Activated CD8-positive, alpha-beta T cell treated with anti-CD3 and anti-CD28 coated beads, Interleukin-2, amount 10 ng/mL, durations not matched to agents 7 days and 5 days (primary cell): ENCODE data around the gene RALY. TPM values are rescaled to one million over a fixed set of nuclear protein-coding genes. Genes with fewer than 3 reads are reported as not detected.

ENCODE experiments used
- ATAC-seq: fragments of 150-1000 bp; cut with Tn5 transposase; one replicate; pipeline ENCODE4 v1.10.0; 2021; ENCODE audit warnings: moderate library complexity
- CTCF ChIA-PET: fragments of 350-600 bp; sonication (Branson Sonifier 250); formaldehyde crosslinking; loops from one replicate; lab custom pipeline; 2021; ENCODE audit warnings: antibody characterized with exemption; lab: Charles Lee
- POLR2A ChIA-PET: fragments of 350-600 bp; sonication (Branson Sonifier 250); formaldehyde crosslinking; loops from one replicate; lab custom pipeline; 2021; ENCODE audit warnings: antibody characterized with exemption; lab: Charles Lee
- DNase-seq: peaks from one replicate; pipeline ENCODE4 v3.0.0-alpha.2; 2020
- H3K27ac Mint-ChIP-seq: one replicate; pipeline ENCODE4 v1.8.0; 2021; ENCODE audit warnings: mild to moderate bottlenecking, mixed read lengths
- H3K27me3 Mint-ChIP-seq: one replicate; pipeline ENCODE4 v1.8.0; 2021; ENCODE audit warnings: low read depth, mixed read lengths
- H3K36me3 Mint-ChIP-seq: one replicate; pipeline ENCODE4 v1.8.0; 2021; ENCODE audit warnings: low read depth, mixed read lengths
- H3K4me1 Mint-ChIP-seq: one replicate; pipeline ENCODE4 v1.8.0; 2021; ENCODE audit warnings: low read depth, mixed read lengths
- H3K4me3 Mint-ChIP-seq: one replicate; pipeline ENCODE4 v1.8.0; 2021; ENCODE audit warnings: mild to moderate bottlenecking, mixed read lengths
- H3K9me3 Mint-ChIP-seq: one replicate; pipeline ENCODE4 v1.8.0; 2022; ENCODE audit warnings: mixed read lengths; ENCODE audit not compliant: insufficient read depth
- total RNA-seq, 2 experiments: library from RNA; stranded (reverse); gene quantifications; one replicate each; pipeline ENCODE4 v1.2.3, GENCODE V29; 2021

RALY gene
- total RNA-seq, 2 experiments from 2014 or later, result 232 to 233 TPM

GRCh38 chr20:34098570-34098969 lies 104.9 kb downstream of the RALY start:
- DNase-seq (no peak), ATAC-seq (no peak)
- Mint-ChIP-seq H3K4me3 (no peak overlapping the region), H3K9me3 (no peaks in the 10 kb centered on the region), H3K27me3 (no peaks in the 10 kb centered on the region), H3K4me1 (peaks cover 14% of the 10 kb centered on the region), H3K27ac (no peak overlapping the region), H3K36me3 (peaks cover 78% of the 10 kb centered on the region)
- POLR2A ChIA-PET, result no interaction called here
- CTCF ChIA-PET, result no interaction called here

GRCh38 chr20:34099675-34100074 lies 106.0 kb downstream of the RALY start:
- Mint-ChIP-seq H3K36me3 (peaks cover 80% of the 10 kb centered on the region), H3K4me1 (peaks cover 19% of the 10 kb centered on the region), H3K4me3 (no peak overlapping the region), H3K27me3 (no peaks in the 10 kb centered on the region), H3K27ac (no peak overlapping the region), H3K9me3 (no peaks in the 10 kb centered on the region)
- POLR2A ChIA-PET, result interaction anchor here (1.1 to 4.8 kb wide), 2 partner anchors 13 kb away, joined by 3 to 33 read pairs; partner anchors contain the start of gene EIF2S2
- CTCF ChIA-PET, result interaction anchor here (0.8 kb wide), 1 partner anchor 8 kb away, joined by 3 read pairs; no protein-coding TSS in a partner anchor
- DNase-seq (no peak), ATAC-seq (no peak)

- H3K27me3 Mint-ChIP-seq, result no peaks in the 10 kb centered on the region
- DNase-seq (no peak), ATAC-seq (no peak)
- H3K4me1 Mint-ChIP-seq, result peaks cover 26% of the 10 kb centered on the region
- H3K9me3 Mint-ChIP-seq, result no peaks in the 10 kb centered on the region
- H3K4me3 Mint-ChIP-seq, result no peak overlapping the region
- H3K36me3 Mint-ChIP-seq, result peaks cover 84% of the 10 kb centered on the region
- CTCF ChIA-PET, result interaction anchor here (0.8 kb wide), 1 partner anchor 8 kb away, joined by 3 read pairs; no protein-coding TSS in a partner anchor
- H3K27ac Mint-ChIP-seq, result no peak overlapping the region
- POLR2A ChIA-PET, result interaction anchor here (1.2 to 4.8 kb wide), 2 partner anchors 8 to 12 kb away, joined by 3 to 33 read pairs; partner anchors contain the start of gene EIF2S2
These were observed 106.9 kb downstream of the RALY start for GRCh38 chr20:34100576-34100975.

GRCh38 chr20:34102342-34102741 lies 108.6 kb downstream of the RALY start:
- Mint-ChIP-seq H3K36me3 (peaks cover 79% of the 10 kb centered on the region), H3K27me3 (no peaks in the 10 kb centered on the region), H3K9me3 (no peaks in the 10 kb centered on the region), H3K27ac (peak overlapping the region; percentile 58), H3K4me3 (no peak overlapping the region), H3K4me1 (peaks cover 43% of the 10 kb centered on the region)
- ATAC-seq (no peak), DNase-seq (no peak)
- CTCF ChIA-PET, result interaction anchor here (0.7 to 1.5 kb wide), 5 partner anchors 10 to 239 kb away, joined by 3 to 5 read pairs (median 3); partner anchors contain the start of gene EIF2S2
- POLR2A ChIA-PET, result interaction anchor here (0.8 to 4.8 kb wide), 3 partner anchors 10 to 622 kb away, joined by 3 to 33 read pairs (median 4); partner anchors contain the start of gene EIF2S2

DNA sequence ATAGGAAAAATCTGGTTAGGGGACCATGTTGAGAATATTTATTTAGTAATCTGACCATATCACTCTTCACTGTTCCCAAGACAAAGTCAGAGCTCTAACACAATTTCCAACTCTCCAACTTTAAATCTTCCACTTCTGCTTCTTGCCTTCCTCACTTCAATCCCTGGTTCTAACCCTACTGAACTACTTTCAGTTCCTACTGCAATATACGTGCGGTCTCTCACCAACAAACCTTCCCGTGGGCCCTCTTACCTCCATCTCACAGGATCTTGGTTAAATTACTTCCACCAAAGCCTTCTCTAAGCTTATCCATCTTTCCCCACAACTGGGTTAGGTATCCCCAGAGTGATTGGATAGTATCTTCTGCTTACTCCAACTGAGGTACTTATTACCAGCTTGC lies 110.3 kb downstream of the RALY start:
- DNase-seq (no peak), ATAC-seq (no peak)
- Mint-ChIP-seq H3K27me3 (no peaks in the 10 kb centered on the region), H3K4me1 (peaks cover 60% of the 10 kb centered on the region), H3K4me3 (no peak overlapping the region), H3K27ac (peak overlapping the region; percentile 7), H3K9me3 (no peaks in the 10 kb centered on the region), H3K36me3 (peaks cover 83% of the 10 kb centered on the region)
- ChIA-PET CTCF (no interaction called here), POLR2A (interaction anchor here (0.6 to 0.8 kb wide), 2 partner anchors 9 to 1312 kb away, joined by 3 to 4 read pairs; no protein-coding TSS in a partner anchor)

GRCh38 chr20:34105978-34106675 lies 112.4 kb downstream of the RALY start:
- peaks cover 74% of the 10 kb centered on the region for H3K4me1 Mint-ChIP-seq
- H3K27me3 Mint-ChIP-seq, result no peaks in the 10 kb centered on the region
- POLR2A ChIA-PET, result no interaction called here
- ATAC-seq (no peak), DNase-seq (no peak)
- peaks cover 88% of the 10 kb centered on the region for H3K36me3 Mint-ChIP-seq
- peak overlapping the region; percentile 1 for H3K4me3 Mint-ChIP-seq
- H3K27ac Mint-ChIP-seq, result peak overlapping the region; percentile 54
- H3K9me3 Mint-ChIP-seq, result no peaks in the 10 kb centered on the region
- CTCF ChIA-PET, result interaction anchor here (0.6 kb wide), 1 partner anchor 223 kb away, joined by 3 read pairs; no protein-coding TSS in a partner anchor

DNA sequence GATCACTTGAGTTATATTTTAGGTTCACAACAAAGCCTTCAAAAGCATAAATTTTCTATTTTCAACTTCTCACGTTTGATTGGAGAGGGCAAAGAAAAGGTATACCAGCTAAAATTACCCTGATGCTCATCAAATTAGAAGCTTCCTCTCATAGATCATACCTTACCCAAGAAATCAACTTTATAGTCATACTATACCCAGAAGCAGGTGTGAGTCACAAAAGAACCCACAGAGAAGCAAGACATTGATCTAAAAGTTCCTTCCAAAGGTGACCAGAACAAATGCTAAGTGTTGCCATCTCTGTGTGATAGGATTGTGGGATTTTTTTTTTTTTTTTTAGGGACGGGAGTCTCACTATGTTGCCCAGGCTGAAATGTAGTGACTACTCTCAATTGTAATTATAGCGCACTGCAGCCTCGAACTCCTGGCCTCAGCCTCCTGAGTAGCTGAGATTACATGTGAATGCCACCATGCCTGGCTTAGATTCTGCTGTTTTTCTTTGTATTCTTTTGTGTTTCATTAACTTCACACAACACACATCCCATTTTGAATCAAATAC lies 115.0 kb downstream of the RALY start:
- Mint-ChIP-seq H3K27ac (peak overlapping the region; percentile 45), H3K4me1 (peaks cover 65% of the 10 kb centered on the region), H3K9me3 (no peaks in the 10 kb centered on the region), H3K4me3 (peak overlapping the region; percentile 53), H3K36me3 (peaks cover 70% of the 10 kb centered on the region), H3K27me3 (no peaks in the 10 kb centered on the region)
- ATAC-seq, result no peak
- POLR2A ChIA-PET, result interaction anchor here (0.5 to 1.0 kb wide), 6 partner anchors 8 to 790 kb away, joined by 3 to 4 read pairs (median 4); partner anchors contain the start of genes CDK5RAP1 and RALY
- CTCF ChIA-PET, result interaction anchor here (0.8 to 2.2 kb wide), 4 partner anchors 9 to 40 kb away, joined by 3 to 9 read pairs (median 8); no protein-coding TSS in a partner anchor
- no peak for DNase-seq

GRCh38 chr20:34109442-34109841 lies 115.7 kb downstream of the RALY start:
- peak overlapping the region; percentile 43 for H3K4me3 Mint-ChIP-seq
- no peak for ATAC-seq
- ChIA-PET CTCF (interaction anchor here (1.9 to 2.2 kb wide), 2 partner anchors 16 to 40 kb away, joined by 9 read pairs; no protein-coding TSS in a partner anchor), POLR2A (interaction anchor here (0.5 to 0.7 kb wide), 3 partner anchors 19 to 791 kb away, joined by 3 to 4 read pairs (median 3); no protein-coding TSS in a partner anchor)
- H3K4me1 Mint-ChIP-seq, result peaks cover 61% of the 10 kb centered on the region
- no peaks in the 10 kb centered on the region for H3K27me3 Mint-ChIP-seq
- H3K36me3 Mint-ChIP-seq, result peaks cover 63% of the 10 kb centered on the region
- no peak for DNase-seq
- H3K27ac Mint-ChIP-seq, result no peak overlapping the region
- H3K9me3 Mint-ChIP-seq, result no peaks in the 10 kb centered on the region

- H3K9me3 Mint-ChIP-seq, result no peaks in the 10 kb centered on the region
- peak overlapping the region; percentile 99 for H3K27ac Mint-ChIP-seq
- H3K36me3 Mint-ChIP-seq, result peaks cover 56% of the 10 kb centered on the region
- peak overlapping the region; percentile 88 for H3K4me3 Mint-ChIP-seq
- H3K27me3 Mint-ChIP-seq, result no peaks in the 10 kb centered on the region
- peaks cover 57% of the 10 kb centered on the region for H3K4me1 Mint-ChIP-seq
- ATAC-seq (no peak), DNase-seq (no peak)
- ChIA-PET CTCF (no interaction called here), POLR2A (interaction anchor here (0.5 to 0.7 kb wide), 2 partner anchors 20 to 143 kb away, joined by 3 read pairs; no protein-coding TSS in a partner anchor)
These were observed 116.5 kb downstream of the RALY start for GRCh38 chr20:34110025-34110744.

DNA sequence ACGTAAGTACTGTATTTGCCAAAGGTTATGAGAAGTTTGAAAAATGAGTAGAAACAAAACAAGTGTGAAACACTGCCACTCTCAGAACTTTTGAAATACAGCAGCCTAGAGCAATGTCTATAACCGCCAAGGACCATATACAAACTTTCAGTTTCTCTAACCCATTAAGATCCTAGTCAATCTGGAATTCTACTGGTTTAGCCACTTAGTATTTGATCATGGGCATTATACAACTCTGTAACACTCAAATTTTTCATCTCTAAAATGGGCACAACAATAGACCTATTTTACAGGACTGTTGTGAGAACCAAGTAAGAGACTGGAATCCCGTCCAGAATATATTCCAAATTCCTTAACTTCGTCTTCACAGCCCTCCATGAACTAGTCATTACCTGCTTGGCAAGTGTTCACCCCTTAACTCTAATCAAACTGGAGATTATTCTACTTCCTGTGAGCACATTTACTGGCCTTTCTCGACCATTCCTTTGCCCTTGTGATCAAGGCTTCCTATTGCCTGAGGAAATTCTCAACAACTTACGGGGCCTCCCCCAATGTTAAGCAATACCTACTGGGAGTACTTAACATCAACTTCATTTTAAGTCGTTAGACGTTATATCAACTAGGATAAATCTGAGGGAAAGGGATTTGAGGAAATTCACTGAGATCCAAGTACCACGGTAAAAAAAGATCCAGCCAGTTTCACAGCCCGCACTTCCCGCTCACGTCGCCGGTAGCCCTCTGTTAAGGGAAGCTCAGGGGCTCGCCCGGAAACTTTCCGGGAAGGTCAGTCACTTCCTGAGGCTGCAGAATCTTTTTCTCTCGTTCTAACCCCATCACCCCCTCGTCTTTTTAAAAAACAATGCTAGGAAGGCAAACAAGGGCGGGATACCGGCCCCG lies 117.3 kb downstream of the RALY start:
- ChIA-PET POLR2A (interaction anchor here (0.8 to 2.6 kb wide), 6 partner anchors 10 to 354 kb away, joined by 3 to 33 read pairs (median 9); partner anchors contain the start of gene RALY), CTCF (interaction anchor here (1.8 to 1.9 kb wide), 2 partner anchors 8 to 14 kb away, joined by 5 read pairs; no protein-coding TSS in a partner anchor)
- peaks cover 49% of the 10 kb centered on the region for H3K4me1 Mint-ChIP-seq
- peak overlapping the region; percentile 99 for H3K27ac Mint-ChIP-seq
- no peak for DNase-seq
- no peak for ATAC-seq
- H3K4me3 Mint-ChIP-seq, result peak overlapping the region; percentile 88
- no peaks in the 10 kb centered on the region for H3K9me3 Mint-ChIP-seq
- peaks cover 2% of the 10 kb centered on the region for H3K27me3 Mint-ChIP-seq
- peaks cover 49% of the 10 kb centered on the region for H3K36me3 Mint-ChIP-seq
